ENCODE results near the gene NBEAL1.

GRCh38 chr2:203003716-203004115, 11.0 kb upstream of the NBEAL1 start:
- TF ChIP-seq CTCF (IDR thresholded peaks at IDR 0.05; ENCODE audit: borderline replicate concordance, extremely low read depth, low read length, poor library complexity, severe bottlenecking): no peak
- TF ChIP-seq EZH2 (IDR thresholded peaks at IDR 0.05; ENCODE audit: borderline replicate concordance, low read depth, low read length, severe bottlenecking): no peak
